Retinal pigment epithelial cell (primary cell): ENCODE data around the gene ANKRD11.
"Not testable (repeated sequence)": the region's sequence is repeated elsewhere in the genome, so short reads cannot be mapped to it uniquely, and the experiment has no call there.

Experiments used
- DNase-seq: peaks from one replicate; pipeline ENCODE4 v3.0.0-alpha.2; 2010; ENCODE audit warnings: low read depth
- H3K4me3 ChIP-seq: 2 replicates; pipeline ENCODE4 v1.5.1; 2011; ENCODE audit warnings: mild to moderate bottlenecking, low read length, control low read depth, moderate library complexity
- CTCF ChIP-seq: conservative IDR thresholded peaks from 2 replicates; pipeline ENCODE4 v1.5.1; 2011; ENCODE audit warnings: low read depth, low read length, control low read depth, inconsistent platforms

ANKRD11 gene

GRCh38 chr16:89472711-89473075, 17.7 kb downstream of the ANKRD11 start:
- H3K4me3 ChIP-seq = no peak overlapping the region
- DNase-seq = no peak
- no peak for TF ChIP-seq CTCF

GRCh38 chr16:89467382-89467781, 23.0 kb downstream of the ANKRD11 start:
- H3K4me3 ChIP-seq = no peak overlapping the region
- DNase-seq = no peak
- no peak for TF ChIP-seq CTCF

GRCh38 chr16:89466920-89467319, 23.4 kb downstream of the ANKRD11 start:
- TF ChIP-seq CTCF = no peak
- H3K4me3 ChIP-seq = peak overlapping the region; percentile 9
- peak; percentile 74 for DNase-seq

GRCh38 chr16:89463312-89463711, 27.0 kb downstream of the ANKRD11 start:
- DNase-seq, H3K4me3 ChIP-seq: not testable (repeated sequence)

- not testable (repeated sequence) for H3K4me3 ChIP-seq, DNase-seq
Measured at GRCh38 chr16:89462639-89463038, 27.7 kb downstream of the ANKRD11 start.

- not testable (repeated sequence) for DNase-seq, H3K4me3 ChIP-seq
Measured at GRCh38 chr16:89461890-89462289, 28.5 kb downstream of the ANKRD11 start.

GRCh38 chr16:89460556-89460955, 29.8 kb downstream of the ANKRD11 start:
- no peak for DNase-seq
- H3K4me3 ChIP-seq = no peak overlapping the region
- TF ChIP-seq CTCF = no peak

- TF ChIP-seq CTCF = no peak
- H3K4me3 ChIP-seq = no peak overlapping the region
- no peak for DNase-seq
Measured at GRCh38 chr16:89458967-89459366, 31.4 kb downstream of the ANKRD11 start.

- DNase-seq = no peak
- H3K4me3 ChIP-seq = no peak overlapping the region
- TF ChIP-seq CTCF = no peak
Measured at GRCh38 chr16:89458551-89458950, 31.8 kb downstream of the ANKRD11 start.
